GM19043 (cell line): ENCODE measurements around the gene CTAGE1.
"Not testable (repeated sequence)": the region's sequence is repeated elsewhere in the genome, so short reads cannot be mapped to it uniquely, and the experiment has no call there.

ENCODE experiments used
- ATAC-seq: cut with Tn5 transposase; IDR thresholded peaks from one replicate; pipeline ENCODE4 v1.9.1; 2021; ENCODE audit warnings: low read depth; ENCODE audit not compliant: unreplicated experiment

CTAGE1 gene, protein sequence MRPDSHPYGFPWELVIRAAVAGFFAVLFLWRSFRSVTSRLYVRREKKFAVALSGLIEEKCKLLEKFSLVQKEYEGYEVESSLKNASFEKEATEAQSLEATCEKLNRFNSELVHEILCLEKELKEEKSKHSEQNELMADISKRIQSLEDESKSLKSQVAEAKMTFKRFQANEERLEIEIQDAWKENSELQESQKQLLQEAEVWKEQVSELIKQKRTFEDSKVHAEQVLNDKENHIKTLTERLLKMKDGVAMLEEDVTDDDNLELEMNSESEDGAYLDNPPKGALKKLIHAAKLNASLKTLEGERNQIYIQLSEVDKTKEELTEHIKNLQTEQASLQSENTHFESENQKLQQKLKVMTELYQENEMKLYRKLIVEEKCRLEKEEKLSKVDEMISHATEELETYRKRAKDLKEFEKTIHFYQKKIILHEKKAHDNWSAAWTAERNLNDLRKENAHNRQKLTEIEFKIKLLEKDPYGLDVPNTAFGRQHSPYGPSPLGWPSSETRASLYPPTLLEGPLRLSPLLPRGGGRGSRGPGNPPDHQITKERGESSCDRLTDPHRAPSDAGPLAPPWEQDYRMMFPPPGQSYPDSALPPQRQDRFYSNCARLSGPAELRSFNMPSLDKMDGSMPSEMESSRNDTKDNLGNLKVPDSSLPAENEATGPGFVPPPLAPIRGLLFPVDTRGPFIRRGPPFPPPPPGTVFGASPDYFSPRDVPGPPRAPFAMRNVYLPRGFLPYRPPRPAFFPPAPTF

DNA sequence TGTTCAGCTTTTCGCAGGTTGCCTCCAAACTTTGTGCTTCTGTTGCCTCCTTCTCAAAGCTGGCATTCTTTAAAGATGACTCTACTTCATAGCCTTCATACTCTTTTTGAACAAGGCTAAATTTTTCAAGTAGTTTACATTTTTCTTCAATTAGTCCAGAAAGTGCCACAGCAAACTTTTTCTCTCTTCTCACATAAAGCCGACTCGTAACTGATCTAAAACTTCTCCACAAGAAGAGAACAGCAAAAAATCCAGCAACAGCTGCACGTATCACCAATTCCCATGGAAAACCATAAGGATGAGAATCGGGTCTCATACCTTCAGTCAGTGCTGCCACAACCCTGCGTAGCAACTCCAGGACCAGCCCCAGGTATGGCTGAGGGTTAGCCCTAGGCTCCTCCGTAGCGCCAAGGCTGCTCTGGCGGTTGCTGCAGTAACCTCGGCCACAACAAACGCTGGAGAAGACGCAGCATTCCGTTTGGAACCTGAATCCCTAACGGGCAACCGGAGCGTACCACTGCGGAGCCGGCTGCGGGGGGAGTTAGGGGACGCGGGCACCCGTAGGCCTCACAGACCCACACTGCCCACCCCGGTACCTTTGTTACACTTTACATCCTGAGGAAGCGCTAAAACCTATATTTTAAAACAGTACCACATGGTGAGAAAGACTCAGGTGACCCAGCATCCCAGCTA, at the start of gene CTAGE1:
Gene CTAGE1 (minus strand): TSS at position 420 of the 693 bp plus-strand sequence. CDS start 104 bp downstream, at position 316.
- no peak for ATAC-seq

DNA sequence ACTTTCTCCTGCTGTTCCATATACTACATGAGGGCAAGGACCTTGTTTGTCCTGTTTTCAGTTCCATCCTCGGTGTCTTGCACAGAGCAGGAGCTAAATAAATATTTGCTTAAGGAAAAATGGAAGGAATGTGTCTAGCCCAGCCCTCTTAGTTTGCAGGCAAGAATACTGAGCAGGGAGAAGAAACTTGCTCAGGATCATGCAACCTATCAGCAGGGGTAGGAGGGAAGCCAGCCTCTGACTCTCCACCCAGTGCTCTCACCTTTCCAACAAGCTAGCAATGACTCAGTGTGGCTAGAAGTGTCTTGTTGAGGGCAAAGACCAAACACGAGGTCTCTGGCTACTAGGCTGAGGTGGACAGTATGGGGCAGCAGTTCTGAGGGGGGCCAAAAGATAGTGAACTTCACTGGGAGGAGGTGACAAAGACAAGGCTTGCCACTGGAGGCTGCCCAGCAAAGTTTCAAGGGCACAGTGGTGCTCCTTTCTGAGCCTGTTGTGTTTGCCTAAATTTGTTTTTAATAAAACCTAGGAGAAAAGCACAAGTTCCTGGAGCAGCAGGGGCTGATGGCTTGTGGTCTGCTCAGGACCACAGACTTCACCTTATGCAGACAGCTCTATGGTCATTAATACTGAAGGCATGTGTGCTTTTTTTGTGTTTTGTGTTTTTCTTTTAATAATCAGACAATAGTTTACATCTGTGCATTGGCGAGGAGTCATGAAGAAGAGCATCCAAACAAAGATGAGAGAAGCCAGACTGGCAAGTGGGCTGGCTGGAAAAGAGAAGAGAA, 49.1 kb upstream of the CTAGE1 start:
- ATAC-seq, result no peak

DNA sequence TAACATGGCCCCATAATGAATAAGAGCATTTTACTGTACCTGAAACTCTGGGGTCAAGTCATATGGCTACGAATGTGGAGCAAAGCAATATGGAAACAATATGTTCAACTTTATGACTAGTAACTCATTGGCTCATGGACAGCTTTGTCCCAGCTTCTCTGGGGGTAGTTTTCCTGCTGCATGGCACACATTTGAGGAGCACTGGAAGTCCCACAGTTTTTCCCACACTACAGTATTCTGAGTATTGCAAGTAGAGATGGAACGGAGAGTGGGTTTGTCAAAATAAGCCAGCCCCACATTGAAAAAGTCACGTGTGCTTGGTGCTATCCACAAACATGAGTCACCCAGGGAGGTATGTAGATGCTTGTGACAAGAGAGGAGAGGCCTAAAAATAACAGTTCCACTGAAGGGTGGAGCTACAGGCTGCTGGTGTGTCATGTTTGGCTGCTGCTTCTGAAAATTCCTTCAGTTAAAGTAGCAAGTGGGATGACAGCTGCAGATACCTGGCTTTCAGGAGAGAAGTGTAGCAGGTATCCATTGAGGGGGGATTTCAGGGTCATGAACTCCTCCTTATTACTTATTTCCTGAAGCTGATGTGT, 48.2 kb upstream of the CTAGE1 start:
- no peak for ATAC-seq

DNA sequence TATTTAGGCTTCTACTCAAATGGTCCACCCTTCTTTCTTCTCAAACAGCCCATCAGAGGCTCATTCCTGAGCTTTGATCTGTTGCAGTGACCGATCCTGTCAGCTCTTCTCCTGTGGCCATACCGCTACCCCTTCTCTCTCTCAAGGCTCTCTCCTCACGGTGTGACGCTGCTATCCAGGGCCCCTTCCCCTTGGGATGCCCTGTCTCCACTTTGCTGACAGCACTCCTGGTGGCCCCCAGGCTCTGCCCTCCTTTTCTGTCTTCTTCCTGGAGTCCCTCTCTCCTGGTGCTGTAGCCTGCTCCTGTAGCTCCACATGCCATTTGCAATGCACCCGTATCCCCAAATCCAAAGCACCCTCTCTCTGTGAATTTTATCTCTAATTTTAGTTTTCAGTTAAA, 45.4 kb upstream of the CTAGE1 start:
- ATAC-seq, result no peak

DNA sequence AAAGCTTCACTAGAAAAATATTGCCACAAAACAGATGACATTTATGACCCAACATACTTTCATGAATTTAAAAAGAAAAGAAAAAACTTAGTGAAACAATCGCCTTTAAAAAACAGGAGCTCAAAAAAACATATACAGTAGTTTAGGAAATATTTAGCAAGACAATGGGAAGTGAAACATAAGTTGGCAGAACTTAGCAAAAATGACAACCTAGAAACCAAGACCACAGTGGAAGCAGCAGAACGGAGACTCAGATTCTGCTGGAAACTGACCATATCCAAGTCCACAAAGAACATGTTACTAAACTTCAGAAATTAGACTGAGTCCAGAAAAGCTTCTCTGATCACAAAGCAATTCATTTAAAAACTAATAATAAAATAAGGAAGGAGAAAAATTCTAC, 41.8 kb upstream of the CTAGE1 start:
- ATAC-seq, result no peak

DNA sequence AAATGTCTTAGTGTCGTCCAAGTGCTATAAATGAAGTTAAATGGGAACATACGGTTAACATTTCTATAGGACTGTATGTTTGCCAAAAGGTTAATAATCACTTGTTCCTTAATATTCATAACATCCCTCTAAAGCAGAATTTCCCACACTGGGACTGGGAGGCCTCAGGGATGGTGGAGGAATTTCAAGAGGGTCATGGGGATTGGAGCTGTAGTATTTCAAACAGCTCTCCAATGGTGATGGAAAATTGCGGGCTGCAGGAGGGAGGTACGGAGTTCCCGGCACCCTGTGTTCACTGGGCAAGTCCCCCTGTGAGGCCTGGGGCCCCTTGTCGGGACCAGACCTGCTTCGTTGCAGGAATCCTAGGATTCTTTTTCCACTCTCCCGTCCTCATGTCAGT, 39.8 kb upstream of the CTAGE1 start:
- no peak for ATAC-seq

DNA sequence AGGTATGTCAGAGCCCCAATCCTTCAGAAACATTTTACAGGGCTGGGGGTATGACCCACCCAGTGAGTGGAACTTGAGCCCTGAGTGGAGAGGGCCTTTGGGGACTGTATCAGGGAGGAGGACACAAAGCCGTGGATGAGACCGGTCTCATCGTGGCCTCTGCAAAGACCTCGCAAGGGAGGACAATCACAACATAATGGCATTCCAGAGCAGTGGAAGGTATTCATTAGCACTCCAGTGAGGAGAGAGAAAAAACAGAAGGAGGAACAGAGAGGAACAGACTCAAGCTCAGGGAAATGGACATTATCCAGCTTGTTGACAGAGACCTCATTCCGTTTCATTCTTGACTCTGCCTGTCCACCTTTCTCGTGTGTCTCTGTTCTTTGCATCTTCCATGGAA, 38.8 kb upstream of the CTAGE1 start:
- no peak for ATAC-seq

DNA sequence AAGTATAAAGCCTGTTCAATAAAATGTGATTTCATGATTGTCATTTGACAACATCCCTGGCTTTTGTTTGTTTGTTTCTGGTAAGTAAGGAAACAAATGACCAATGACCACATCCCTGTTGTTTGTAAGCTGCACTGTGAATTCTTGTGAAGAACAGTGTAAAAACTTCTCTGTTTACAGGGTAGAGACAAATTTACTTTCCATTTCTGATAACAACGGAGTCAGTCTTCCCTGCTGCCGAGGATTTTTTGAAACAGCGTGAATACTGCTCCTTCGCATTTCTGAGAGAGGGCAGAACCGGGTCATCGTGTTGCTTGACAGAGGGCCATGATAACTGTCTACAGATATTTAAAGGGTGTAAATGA, 38.4 kb upstream of the CTAGE1 start:
- ATAC-seq, result no peak

DNA sequence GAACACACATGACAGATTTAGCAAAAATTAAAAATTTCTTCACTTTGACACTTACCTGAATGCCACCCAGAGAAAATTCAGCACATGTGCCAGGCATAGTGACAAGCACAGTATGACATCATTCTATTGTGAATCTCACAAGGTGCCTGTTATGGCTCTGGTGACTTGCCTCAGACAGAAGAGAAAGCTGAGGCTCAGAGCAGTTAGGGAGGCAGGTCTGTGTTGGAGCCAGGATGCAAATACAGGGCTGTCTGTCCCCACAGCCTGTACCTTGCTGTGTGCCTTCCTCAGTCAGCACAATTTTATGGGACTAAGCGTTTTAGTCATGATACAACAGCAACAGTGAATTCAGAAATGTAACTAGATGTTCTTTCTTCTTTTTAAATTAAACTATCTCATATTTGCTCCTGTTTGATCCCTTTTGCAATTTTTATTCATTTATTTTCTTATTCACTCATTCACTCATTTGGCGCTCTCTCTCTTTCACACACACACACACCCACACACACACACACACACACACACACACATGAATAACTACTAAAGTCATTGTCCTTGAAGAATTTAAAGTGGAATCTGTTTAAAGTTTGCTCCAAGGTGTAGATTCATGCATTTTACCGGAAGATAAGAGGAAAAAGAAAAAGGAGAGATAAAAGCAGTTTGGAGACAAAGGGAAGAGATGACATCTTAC, 37.9 kb upstream of the CTAGE1 start:
- no peak for ATAC-seq

DNA sequence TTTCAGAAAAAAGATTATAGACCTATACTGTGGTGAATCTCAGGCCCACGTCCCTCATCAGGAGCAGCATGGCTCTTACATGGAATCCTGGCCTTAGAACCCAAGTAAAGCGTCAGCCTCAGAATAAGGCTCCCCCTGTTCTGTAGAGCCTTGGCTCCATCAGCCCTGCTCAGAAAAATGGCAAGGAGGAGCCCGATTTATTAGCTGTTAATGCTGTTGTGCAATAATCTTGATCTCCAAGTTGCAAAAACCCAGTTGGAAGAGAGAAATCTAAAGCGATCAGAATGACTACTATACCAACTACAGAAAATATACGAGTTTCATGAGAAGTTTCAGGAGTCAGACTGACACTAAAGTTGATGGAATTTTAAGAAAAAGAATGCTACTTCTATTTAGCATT, 35.6 kb upstream of the CTAGE1 start:
- no peak for ATAC-seq

DNA sequence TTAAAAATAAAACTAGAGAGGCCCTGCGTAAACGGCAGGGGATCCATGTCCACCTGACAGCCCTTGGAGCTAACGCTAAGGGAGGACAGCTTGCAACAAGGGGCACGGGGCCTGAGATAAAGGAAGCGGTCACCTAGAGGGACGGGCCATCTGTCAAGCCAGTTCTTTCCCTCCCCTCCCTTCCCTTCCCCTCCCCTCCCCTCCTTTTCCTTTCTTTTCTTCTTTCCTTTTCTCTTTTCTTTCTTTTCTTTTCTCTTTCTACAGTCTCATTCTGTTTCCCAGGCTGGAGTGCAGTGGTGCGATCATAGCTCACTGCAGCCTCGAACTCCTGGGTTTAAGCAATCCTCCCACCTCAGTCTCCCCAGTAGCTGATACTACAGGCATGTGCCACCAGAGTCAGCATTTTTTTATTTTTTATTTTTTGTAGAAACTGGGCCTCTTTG, 34.5 kb upstream of the CTAGE1 start:
- ATAC-seq, result no peak

DNA sequence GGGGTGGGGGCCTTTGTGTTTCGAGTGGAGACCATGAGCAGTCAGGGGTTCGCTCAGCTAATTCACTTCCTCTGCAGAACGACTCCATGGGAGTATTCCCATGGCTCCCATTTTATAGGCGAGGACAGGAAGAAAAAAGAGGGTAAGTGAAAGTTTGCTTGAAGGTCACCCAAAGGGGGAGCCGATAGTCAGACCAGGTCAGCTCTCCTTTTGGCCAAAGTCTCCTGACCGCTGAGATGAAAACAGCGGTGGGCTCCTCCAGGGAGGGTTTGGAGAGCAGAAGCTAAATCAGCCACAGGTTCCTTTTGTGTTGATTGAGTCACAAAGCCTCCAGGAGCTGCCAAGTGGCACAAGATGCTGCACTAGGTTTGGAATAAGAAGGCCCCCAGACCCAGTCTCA, 34.1 kb upstream of the CTAGE1 start:
- ATAC-seq, result no peak

DNA sequence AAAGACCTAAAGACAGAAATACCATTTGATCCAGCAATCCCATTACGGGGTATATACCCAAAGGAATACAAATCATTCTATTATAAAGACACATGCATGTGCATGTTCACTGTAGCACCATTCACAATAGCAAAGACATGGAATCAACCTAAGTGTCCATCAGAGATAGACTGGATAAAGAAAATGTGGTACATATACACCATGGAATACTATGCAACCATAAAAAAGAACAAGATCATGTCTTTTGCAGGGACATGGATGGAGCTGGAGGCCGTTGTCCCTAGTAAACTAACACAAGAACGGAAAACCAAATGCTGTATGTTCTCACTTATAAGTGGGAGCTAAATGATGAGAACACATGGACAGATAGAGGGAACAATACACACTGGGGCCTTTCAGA, 33.1 kb upstream of the CTAGE1 start:
- not testable (repeated sequence) for ATAC-seq

DNA sequence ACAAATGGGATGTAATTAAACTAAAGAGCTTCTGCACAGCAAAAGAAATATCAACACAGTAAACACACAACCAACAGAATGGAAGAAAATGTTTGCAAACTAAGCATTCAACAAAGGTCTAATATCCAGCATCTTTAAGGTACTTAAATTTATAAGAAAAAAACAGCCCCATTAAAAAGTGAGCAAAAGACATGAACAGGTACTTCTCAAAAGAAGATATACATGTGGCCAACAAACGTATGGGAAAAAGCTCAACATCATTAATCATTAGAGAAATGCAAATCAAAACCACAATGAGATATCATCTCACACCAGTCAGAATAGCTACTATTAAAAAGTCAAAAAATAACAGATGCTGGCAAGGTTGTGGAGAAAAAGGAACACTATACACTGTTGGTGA, 32.6 kb upstream of the CTAGE1 start:
- not testable (repeated sequence) for ATAC-seq

DNA sequence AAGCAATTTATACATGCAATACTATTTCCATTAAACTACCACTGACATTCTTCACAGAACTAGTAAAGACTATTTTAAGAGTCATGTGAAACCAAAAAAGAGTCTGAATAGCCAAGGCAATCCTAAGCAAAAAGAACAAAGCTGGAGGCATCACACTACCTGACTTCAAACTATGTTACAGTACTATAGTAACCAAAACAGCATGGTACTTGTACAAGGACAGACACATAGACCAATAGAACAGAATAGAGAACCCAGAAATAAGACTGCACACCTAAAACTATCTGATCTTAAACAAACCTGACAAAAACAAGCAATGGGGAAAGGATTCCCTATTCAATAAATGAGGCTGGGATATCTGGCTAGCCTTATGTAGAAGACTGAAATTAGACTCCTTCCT, 32.0 kb upstream of the CTAGE1 start:
- not testable (repeated sequence) for ATAC-seq

DNA sequence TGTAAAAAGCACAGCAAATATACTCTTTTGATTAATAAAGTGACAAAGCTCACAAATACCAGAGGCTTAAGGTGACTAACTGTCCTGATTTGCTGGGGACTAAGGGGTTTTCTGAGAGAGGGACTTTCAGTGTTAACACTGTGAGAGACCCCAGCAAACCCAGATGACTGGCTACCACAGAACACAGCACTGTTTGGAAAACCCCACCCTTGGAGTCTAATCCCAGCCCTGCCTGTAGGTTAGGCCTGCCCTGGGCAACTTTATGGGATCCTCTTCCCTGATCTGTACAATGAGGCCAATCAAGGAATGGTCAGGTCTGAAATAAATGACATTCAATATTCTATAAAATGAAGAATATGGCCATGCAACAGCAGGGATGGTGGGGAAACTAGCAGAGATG, 30.5 kb upstream of the CTAGE1 start:
- ATAC-seq, result no peak

DNA sequence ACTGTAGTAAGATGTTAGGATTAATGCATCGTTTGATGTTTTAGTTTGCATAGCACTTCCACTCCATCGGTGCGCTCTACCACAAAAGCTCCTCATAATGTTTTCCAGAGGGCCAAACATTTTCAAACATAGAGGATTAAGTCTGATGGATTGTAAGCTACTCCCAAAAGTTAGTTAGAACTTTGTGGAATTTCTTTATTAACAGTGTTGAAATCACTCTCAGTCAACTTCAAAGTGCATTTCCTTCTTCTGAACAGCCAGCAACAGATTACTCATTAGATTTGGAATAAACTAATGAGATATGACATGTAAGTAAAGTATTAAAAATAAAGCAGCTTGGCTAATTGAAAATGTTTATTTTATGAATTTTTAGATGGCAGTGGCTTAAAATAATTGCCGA, 30.1 kb upstream of the CTAGE1 start:
- no peak for ATAC-seq

DNA sequence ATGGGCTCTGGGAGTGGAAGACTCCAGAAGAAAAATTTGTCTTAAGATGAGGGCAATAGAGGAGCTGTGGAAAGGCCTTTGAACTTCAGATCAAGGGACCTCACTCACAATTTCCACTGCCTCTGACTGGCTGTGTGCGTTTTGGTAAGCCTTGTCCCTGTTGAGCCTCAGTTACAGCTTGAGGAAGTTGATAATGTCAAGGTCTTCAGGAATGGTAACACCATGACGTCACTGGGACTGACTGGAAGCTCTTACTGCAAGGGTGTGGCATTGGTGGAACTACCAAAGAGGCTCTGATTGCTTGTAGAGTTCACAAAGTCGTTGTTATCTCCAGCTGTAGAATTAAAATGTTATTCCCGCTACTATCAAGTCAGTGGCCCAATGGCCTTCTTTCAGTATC, 29.2 kb upstream of the CTAGE1 start:
- ATAC-seq, result no peak

DNA sequence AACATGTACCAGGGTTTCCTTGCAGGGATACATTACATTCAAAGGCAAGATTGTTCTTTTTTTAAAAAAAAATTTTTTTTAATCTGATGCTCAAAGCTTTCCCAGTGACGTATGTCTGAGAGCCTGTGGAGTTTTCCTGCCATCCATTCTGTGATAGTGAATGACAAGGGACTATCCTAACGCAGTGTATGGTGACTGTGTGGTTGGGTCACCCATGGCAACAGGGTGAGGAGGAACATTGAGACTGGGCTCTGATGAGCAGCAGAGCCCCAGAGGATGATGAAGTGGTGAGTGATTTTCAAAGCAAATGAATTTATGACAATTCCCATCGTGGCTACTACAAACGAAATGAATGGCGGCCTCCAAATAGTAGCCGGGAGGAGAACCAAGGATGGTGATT, 28.6 kb upstream of the CTAGE1 start:
- ATAC-seq, result no peak

DNA sequence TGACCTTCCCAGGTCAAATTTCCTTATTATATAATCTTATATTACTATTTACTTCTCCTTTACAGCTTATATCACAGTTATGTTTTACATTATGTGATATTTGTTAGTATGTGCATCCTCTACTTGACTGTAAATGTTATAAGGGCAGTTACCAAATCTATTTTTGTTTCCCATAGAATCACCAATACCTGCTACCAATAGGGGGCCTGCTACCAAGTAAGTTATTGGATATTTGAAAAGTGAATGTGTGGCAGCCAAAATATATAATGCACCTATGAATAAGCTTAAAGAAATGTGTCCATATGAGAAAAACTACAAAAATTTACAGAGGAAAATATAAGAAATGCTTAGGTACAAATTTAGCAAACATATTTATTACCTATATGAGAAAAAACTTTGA, 23.9 kb upstream of the CTAGE1 start:
- ATAC-seq, result no peak
